Measurements from ENCODE around the gene CAPN14.

CAPN14 gene

DNA sequence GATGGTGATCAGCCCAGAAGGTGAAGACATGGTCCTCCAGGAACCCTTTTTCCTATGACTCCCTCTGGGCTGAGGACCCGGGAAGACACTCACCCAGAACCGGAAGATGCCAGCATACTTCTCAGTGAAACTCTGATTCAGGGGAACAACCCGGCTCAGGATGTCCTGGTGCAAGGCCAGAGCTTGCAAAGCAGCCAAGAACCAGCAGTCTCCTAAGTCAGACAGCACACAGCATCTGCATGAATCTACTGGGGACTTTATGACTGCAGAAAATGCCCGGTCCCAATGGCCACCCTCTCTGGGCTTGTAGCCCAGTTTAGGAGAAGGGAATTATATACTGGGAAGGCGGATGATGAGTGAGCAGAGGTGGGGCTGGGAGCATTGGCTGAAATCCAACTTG, 15.3 kb downstream of the CAPN14 start:
- TF ChIP-seq, protein P1, sequence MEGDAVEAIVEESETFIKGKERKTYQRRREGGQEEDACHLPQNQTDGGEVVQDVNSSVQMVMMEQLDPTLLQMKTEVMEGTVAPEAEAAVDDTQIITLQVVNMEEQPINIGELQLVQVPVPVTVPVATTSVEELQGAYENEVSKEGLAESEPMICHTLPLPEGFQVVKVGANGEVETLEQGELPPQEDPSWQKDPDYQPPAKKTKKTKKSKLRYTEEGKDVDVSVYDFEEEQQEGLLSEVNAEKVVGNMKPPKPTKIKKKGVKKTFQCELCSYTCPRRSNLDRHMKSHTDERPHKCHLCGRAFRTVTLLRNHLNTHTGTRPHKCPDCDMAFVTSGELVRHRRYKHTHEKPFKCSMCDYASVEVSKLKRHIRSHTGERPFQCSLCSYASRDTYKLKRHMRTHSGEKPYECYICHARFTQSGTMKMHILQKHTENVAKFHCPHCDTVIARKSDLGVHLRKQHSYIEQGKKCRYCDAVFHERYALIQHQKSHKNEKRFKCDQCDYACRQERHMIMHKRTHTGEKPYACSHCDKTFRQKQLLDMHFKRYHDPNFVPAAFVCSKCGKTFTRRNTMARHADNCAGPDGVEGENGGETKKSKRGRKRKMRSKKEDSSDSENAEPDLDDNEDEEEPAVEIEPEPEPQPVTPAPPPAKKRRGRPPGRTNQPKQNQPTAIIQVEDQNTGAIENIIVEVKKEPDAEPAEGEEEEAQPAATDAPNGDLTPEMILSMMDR (conservative IDR thresholded peaks at IDR 0.05; ENCODE audit: control insufficient read depth, insufficient read depth, low read depth, low read length): no peak
- no peak for DNase-seq (ENCODE audit: low read depth)
- no peak overlapping the region for H3K4me3 ChIP-seq (ENCODE audit: control insufficient read depth, low read depth, low read length)

DNA sequence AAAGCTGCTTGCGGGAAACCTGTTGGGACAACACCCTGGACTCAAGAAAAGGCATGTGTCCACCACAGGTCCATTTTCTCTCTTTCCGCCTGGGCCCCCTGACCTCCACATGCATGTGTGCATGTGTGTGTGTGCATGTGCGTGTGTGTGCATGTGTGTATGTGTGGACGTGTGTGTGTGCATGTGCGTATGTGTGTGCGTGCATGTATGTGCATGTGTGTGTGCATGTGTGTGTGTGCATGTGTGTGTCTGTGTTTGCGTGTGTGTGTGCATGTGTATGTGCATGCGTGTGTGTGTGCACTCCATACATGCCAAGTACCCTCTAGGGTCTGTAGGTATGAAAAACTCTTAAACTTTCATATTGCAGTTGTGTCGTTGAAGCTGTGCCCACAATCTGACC, 16.3 kb downstream of the CAPN14 start:
- DNase-seq (ENCODE audit: low read depth): no peak
- TF ChIP-seq, protein P1 (conservative IDR thresholded peaks at IDR 0.05; ENCODE audit: control insufficient read depth, insufficient read depth, low read depth, low read length): no peak
- no peak overlapping the region for H3K4me3 ChIP-seq (ENCODE audit: control insufficient read depth, low read depth, low read length)

GRCh38 chr2:31199206-31199605, 18.1 kb downstream of the CAPN14 start:
- no peak overlapping the region for H3K4me3 ChIP-seq (ENCODE audit: control insufficient read depth, low read depth, low read length)
- TF ChIP-seq, protein P1 (conservative IDR thresholded peaks at IDR 0.05; ENCODE audit: control insufficient read depth, insufficient read depth, low read depth, low read length): no peak
- no peak for DNase-seq (ENCODE audit: low read depth)

DNA sequence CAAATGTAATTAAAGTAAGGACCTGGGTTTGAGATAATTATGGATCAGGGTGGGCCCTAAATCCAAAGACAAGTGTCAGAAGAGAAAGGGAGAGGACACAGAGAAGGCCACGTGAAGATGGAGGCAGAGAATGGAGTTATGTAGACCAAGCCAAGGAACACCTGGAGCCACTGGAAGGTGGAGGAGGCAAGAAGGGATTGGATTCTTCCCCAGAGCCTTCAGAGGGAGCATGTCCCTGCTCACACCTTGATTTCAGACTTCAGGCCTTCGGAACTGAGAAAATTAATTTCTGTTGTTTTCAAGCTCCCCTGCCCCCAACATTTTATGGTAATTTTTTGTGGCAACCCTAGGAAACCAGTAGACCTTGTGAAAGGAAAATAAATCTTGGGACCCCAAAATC, 19.6 kb downstream of the CAPN14 start:
- TF ChIP-seq, protein P1 (conservative IDR thresholded peaks at IDR 0.05; ENCODE audit: control insufficient read depth, insufficient read depth, low read depth, low read length): no peak
- H3K4me3 ChIP-seq (ENCODE audit: control insufficient read depth, low read depth, low read length): no peak overlapping the region
- DNase-seq (ENCODE audit: low read depth): no peak

- TF ChIP-seq, protein P1 (conservative IDR thresholded peaks at IDR 0.05; ENCODE audit: control insufficient read depth, insufficient read depth, low read depth, low read length): no peak
- H3K4me3 ChIP-seq (ENCODE audit: control insufficient read depth, low read depth, low read length): no peak overlapping the region
- no peak for DNase-seq (ENCODE audit: low read depth)
Observed at GRCh38 chr2:31197166-31197565, 20.1 kb downstream of the CAPN14 start.

GRCh38 chr2:31196622-31197021, 20.7 kb downstream of the CAPN14 start:
- TF ChIP-seq, protein P1 (conservative IDR thresholded peaks at IDR 0.05; ENCODE audit: control insufficient read depth, insufficient read depth, low read depth, low read length): no peak
- H3K4me3 ChIP-seq (ENCODE audit: control insufficient read depth, low read depth, low read length): no peak overlapping the region
- DNase-seq (ENCODE audit: low read depth): no peak

DNA sequence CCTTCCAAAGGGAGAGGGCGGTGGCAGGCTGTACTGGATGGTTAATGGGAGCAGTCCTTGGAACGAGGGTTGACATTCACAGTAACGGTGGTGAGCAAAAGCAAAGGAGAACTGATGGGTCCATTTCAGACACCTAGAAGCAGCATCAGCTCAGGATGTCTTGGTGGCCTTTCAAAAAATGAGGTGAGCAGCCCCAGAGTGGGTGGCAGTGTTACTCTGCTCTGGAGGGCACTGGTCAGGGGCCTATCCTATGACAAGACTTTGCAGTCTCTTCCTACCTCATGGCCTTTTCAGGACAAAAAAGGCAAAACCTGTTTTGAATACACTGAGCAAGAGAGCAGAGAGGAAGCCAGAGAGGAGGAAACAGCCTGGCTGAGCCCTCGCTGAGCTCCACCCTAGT, 23.5 kb downstream of the CAPN14 start:
- DNase-seq (ENCODE audit: low read depth): no peak
- no peak overlapping the region for H3K4me3 ChIP-seq (ENCODE audit: control insufficient read depth, low read depth, low read length)
- TF ChIP-seq, protein P1 (conservative IDR thresholded peaks at IDR 0.05; ENCODE audit: control insufficient read depth, insufficient read depth, low read depth, low read length): no peak

Measured in fibroblast of mammary gland (primary cell).